Measurements from ENCODE around the gene COL4A4.

COL4A4 gene

GRCh38 chr2:227033471-227034148 is 130.4 kb downstream of the COL4A4 start:
- Histone ChIP-seq H3K36me3 (ENCODE audit: low read length) (no peaks in the 10 kb centered on the region), H3K9ac (ENCODE audit: low read length) (no peak overlapping the region), H3F3A (ENCODE audit: insufficient read depth) (no peaks in the 10 kb centered on the region), H2AFZ (ENCODE audit: low read depth, low read length, severe bottlenecking) (no peak overlapping the region), H3K9me2 (replicated peaks; ENCODE audit: insufficient read depth, low read length) (no peaks in the 10 kb centered on the region), H3K27me3 (ENCODE audit: low read length) (no peaks in the 10 kb centered on the region), H3K4me2 (ENCODE audit: low read depth, low read length, poor library complexity, severe bottlenecking) (no peak overlapping the region), H3K27ac (ENCODE audit: low read depth, low read length) (no peak overlapping the region), H3K9me3 (ENCODE audit: insufficient read depth, low read length) (no peaks in the 10 kb centered on the region), H4K20me1 (ENCODE audit: low read depth, low read length) (no peaks in the 10 kb centered on the region), H3K4me3 (ENCODE audit: insufficient read depth, low read length, poor library complexity, severe bottlenecking) (no peak overlapping the region), H3K79me2 (ENCODE audit: insufficient read depth, low read length) (no peaks in the 10 kb centered on the region)
- TF ChIP-seq EZH2phosphoT487 (conservative IDR thresholded peaks at IDR 0.05; ENCODE audit: low read length) (no peak), CTCF (IDR thresholded peaks at IDR 0.05; ENCODE audit: insufficient read depth, low read length, poor library complexity, severe bottlenecking) (peak; percentile 88)

GRCh38 chr2:227031379-227031778 is 132.6 kb downstream of the COL4A4 start:
- TF ChIP-seq CTCF (IDR thresholded peaks at IDR 0.05; ENCODE audit: insufficient read depth, low read length, poor library complexity, severe bottlenecking) (no peak), EZH2phosphoT487 (conservative IDR thresholded peaks at IDR 0.05; ENCODE audit: low read length) (no peak)
- Histone ChIP-seq H3K9me2 (replicated peaks; ENCODE audit: insufficient read depth, low read length) (no peaks in the 10 kb centered on the region), H2AFZ (ENCODE audit: low read depth, low read length, severe bottlenecking) (no peak overlapping the region), H3F3A (ENCODE audit: insufficient read depth) (no peaks in the 10 kb centered on the region), H3K9me3 (ENCODE audit: insufficient read depth, low read length) (no peaks in the 10 kb centered on the region), H3K4me3 (ENCODE audit: insufficient read depth, low read length, poor library complexity, severe bottlenecking) (no peak overlapping the region), H3K9ac (ENCODE audit: low read length) (no peak overlapping the region), H3K36me3 (ENCODE audit: low read length) (no peaks in the 10 kb centered on the region), H3K27me3 (ENCODE audit: low read length) (no peaks in the 10 kb centered on the region), H3K27ac (ENCODE audit: low read depth, low read length) (no peak overlapping the region), H3K79me2 (ENCODE audit: insufficient read depth, low read length) (no peaks in the 10 kb centered on the region), H4K20me1 (ENCODE audit: low read depth, low read length) (no peaks in the 10 kb centered on the region), H3K4me2 (ENCODE audit: low read depth, low read length, poor library complexity, severe bottlenecking) (no peak overlapping the region)

GRCh38 chr2:227030789-227031188 is 133.2 kb downstream of the COL4A4 start:
- H4K20me1 ChIP-seq (ENCODE audit: low read depth, low read length), result no peaks in the 10 kb centered on the region
- H3K9me3 ChIP-seq (ENCODE audit: insufficient read depth, low read length), result no peaks in the 10 kb centered on the region
- H3K36me3 ChIP-seq (ENCODE audit: low read length), result no peaks in the 10 kb centered on the region
- no peak overlapping the region for H3K4me3 ChIP-seq (ENCODE audit: insufficient read depth, low read length, poor library complexity, severe bottlenecking)
- no peaks in the 10 kb centered on the region for H3F3A ChIP-seq (ENCODE audit: insufficient read depth)
- TF ChIP-seq EZH2phosphoT487 (conservative IDR thresholded peaks at IDR 0.05; ENCODE audit: low read length) (no peak), CTCF (IDR thresholded peaks at IDR 0.05; ENCODE audit: insufficient read depth, low read length, poor library complexity, severe bottlenecking) (no peak)
- H3K9ac ChIP-seq (ENCODE audit: low read length), result no peak overlapping the region
- no peaks in the 10 kb centered on the region for H3K27me3 ChIP-seq (ENCODE audit: low read length)
- no peak overlapping the region for H2AFZ ChIP-seq (ENCODE audit: low read depth, low read length, severe bottlenecking)
- H3K27ac ChIP-seq (ENCODE audit: low read depth, low read length), result no peak overlapping the region
- no peaks in the 10 kb centered on the region for H3K9me2 ChIP-seq (replicated peaks; ENCODE audit: insufficient read depth, low read length)
- no peaks in the 10 kb centered on the region for H3K79me2 ChIP-seq (ENCODE audit: insufficient read depth, low read length)
- H3K4me2 ChIP-seq (ENCODE audit: low read depth, low read length, poor library complexity, severe bottlenecking), result no peak overlapping the region

All from SU-DHL-6 (cell line).